Ovary (tissue), 9 donors: Measurements from ENCODE around the gene CDC14A. TPM values are rescaled to one million over a fixed set of nuclear protein-coding genes. Genes with fewer than 3 reads are reported as not detected.
"Not testable (repeated sequence)": the region's sequence is repeated elsewhere in the genome, so short reads cannot be mapped to it uniquely, and the experiment has no call there.

Source experiments
- DNase-seq, 5 donors: peaks; one replicate each; pipeline ENCODE4 v3.0.0-alpha.2; 2019 to 2020
- H3K27ac ChIP-seq, 2 donors: fragments of 200-600 bp; one replicate each; pipeline versions ENCODE4 v1.5.1 to v1.8.0; 2019 to 2022
- H3K27me3 ChIP-seq: fragments of 200-600 bp; one replicate; pipeline ENCODE4 v1.8.0; 2022
- H3K36me3 ChIP-seq: fragments of 200-600 bp; sonication (generic); one replicate; pipeline ENCODE4 v1.5.1; 2019
- H3K4me1 ChIP-seq: one replicate; pipeline ENCODE4 v1.8.1; 2013; ENCODE audit warnings: mild to moderate bottlenecking, moderate library complexity; ENCODE audit not compliant: insufficient read depth
- H3K4me3 ChIP-seq: fragments of 200-600 bp; sonication (generic); one replicate; pipeline ENCODE4 v1.5.1; 2017
- H3K9me3 ChIP-seq, 2 donors: fragments of 200-600 bp in 1 of 2; sonication (generic) in 1 of 2; one replicate each; pipeline versions ENCODE4 v1.5.1 to v1.8.1; 2013 to 2019; ENCODE audit warnings: mild to moderate bottlenecking in 1 of 2, moderate library complexity in 1 of 2
- CTCF ChIP-seq, 3 donors: fragments of 450-650 bp in 2 of 3; fragments of 200-600 bp in 1 of 3; IDR thresholded peaks; one replicate each; pipeline versions ENCODE4 v1.5.1 to v1.8.0; 2016 to 2022; ENCODE audit warnings: antibody characterized with exemption in 3 of 3, mild to moderate bottlenecking in 1 of 3
- EP300 ChIP-seq: sonication (generic); formaldehyde crosslinking; IDR thresholded peaks from one replicate; pipeline ENCODE4 v1.6.1; 2017; ENCODE audit warnings: antibody characterized with exemption
- POLR2A ChIP-seq: fragments of 450-650 bp; IDR thresholded peaks from one replicate; pipeline ENCODE4 v1.6.1; 2017; ENCODE audit warnings: antibody characterized with exemption, mild to moderate bottlenecking, moderate library complexity
- WGBS, 3 donors: extraction: QIAGEN DNeasy Blood & Tissue Kit in 1 of 3; methylation state at CpG; one replicate each; pipeline versions ENCODE4 v1.1.5 to v1.1.7; 2013 to 2017; 5-methylcytosine and 5-hydroxymethylcytosine counted together
- intact Hi-C, 4 donors: fragments of 100-400 bp; cut with DNase I; formaldehyde crosslinking; loops; one replicate each; pipeline versions ENCODE4 v1.11.0 to v1.15.1; 2022 to 2023
- polyA plus RNA-seq, 2 donors: library from polyadenylated mRNA; stranded (reverse); fragments of 200-250 nt in 1 of 2; fragments of 350-450 nt in 1 of 2; fragmentation: Illumina TruSeq in 1 of 2; extraction: RNeasy Lipid Tissue Mini Kit (QIAGEN cat#74804) in 1 of 2; gene quantifications; one replicate each; pipeline ENCODE4 v1.2.3, GENCODE V29; 2013 to 2014
- total RNA-seq, 7 donors: library from RNA; depleted of rRNA in 2 of 7; stranded (reverse); fragments of >200 nt in 2 of 7; fragmentation: NEBNext Ultra II Directional in 3 of 7; extraction: Animal tissue kit (Norgen Biotek cat#: 25700) in 3 of 7; gene quantifications; one replicate each; pipeline versions ENCODE4 v1.1.0 to v1.2.4, GENCODE V29; 2016 to 2023
- donor health status: DM: no; HTN: no; CAD: no; lungs with moderate emphysema.
- donor health status: DM: no; HTN: no; CAD: no.
- donor health status: Bipolar disorder and iron deficiency.
- donor health status: DM: yes; HTN: yes; CAD: no.
- donor health status: DM: no; HTN: no; CAD: no.
- donor health status: DM: yes; HTN: yes; CAD: no.

CDC14A gene
- total and polyA plus RNA-seq, 9 donors, result 4.6 to 47.4 (median 8.6) TPM

GRCh38 chr1:100366209-100366525, 13.9 kb downstream of the CDC14A start:
- no peaks in the 10 kb centered on the region for H3K27me3 ChIP-seq
- no peak for DNase-seq
- intact Hi-C loops, result no loop called here
- H3K4me1 ChIP-seq, result no peaks in the 10 kb centered on the region
- H3K27ac ChIP-seq, result no peak overlapping the region
- no peak overlapping the region for H3K4me3 ChIP-seq
- no peaks in the 10 kb centered on the region for H3K36me3 ChIP-seq
- no peaks in the 10 kb centered on the region for H3K9me3 ChIP-seq
- WGBS, 3 donors, result 81 to 94% (median 85%) methylated on average over 1 of the region's 1 CpG
- TF ChIP-seq POLR2A (no peak), EP300 (no peak), CTCF (IDR thresholded peaks at IDR 0.05) (no peak)

- H3K4me1 ChIP-seq, DNase-seq, H3K4me3 ChIP-seq, H3K36me3 ChIP-seq, H3K27me3 ChIP-seq, H3K27ac ChIP-seq, intact Hi-C loops, H3K9me3 ChIP-seq: not testable (repeated sequence)
- WGBS, 3 donors, result 97 to 98% (median 98%) methylated on average over 4 of the region's 4 CpGs
These were observed 17.0 kb downstream of the CDC14A start for GRCh38 chr1:100369339-100369738.

- H3K36me3 ChIP-seq, H3K4me1 ChIP-seq, H3K27ac ChIP-seq, H3K27me3 ChIP-seq, DNase-seq, H3K4me3 ChIP-seq, intact Hi-C loops, H3K9me3 ChIP-seq: not testable (repeated sequence)
- 86 to 99% (median 94%) methylated on average over 3 to 5 of the region's 5 CpGs for WGBS, 3 donors
These were observed 21.6 kb downstream of the CDC14A start for GRCh38 chr1:100373953-100374352.

- 61 to 89% (median 76%) methylated on average over 6 of the region's 6 CpGs for WGBS, 3 donors
- intact Hi-C loops, H3K36me3 ChIP-seq, DNase-seq, H3K9me3 ChIP-seq, H3K4me1 ChIP-seq, H3K27me3 ChIP-seq, H3K4me3 ChIP-seq, H3K27ac ChIP-seq: not testable (repeated sequence)
These were observed 24.6 kb downstream of the CDC14A start for GRCh38 chr1:100376890-100377289.

- no peak overlapping the region for H3K27ac ChIP-seq
- no peaks in the 10 kb centered on the region for H3K4me1 ChIP-seq
- H3K4me3 ChIP-seq, result no peak overlapping the region
- H3K9me3 ChIP-seq, result no peaks in the 10 kb centered on the region
- intact Hi-C loops, result no loop called here
- no peaks in the 10 kb centered on the region for H3K36me3 ChIP-seq
- no peak for TF ChIP-seq CTCF (IDR thresholded peaks at IDR 0.05)
- H3K27me3 ChIP-seq, result no peaks in the 10 kb centered on the region
- no peak for DNase-seq
These were observed 25.5 kb downstream of the CDC14A start for GRCh38 chr1:100377590-100378361.

- WGBS, 3 donors, result 91 to 93% (median 93%) methylated on average over 2 of the region's 2 CpGs
These were observed 26.6 kb downstream of the CDC14A start for GRCh38 chr1:100378956-100379355.

More at GRCh38 chr1:100378956-100379355, 26.6 kb downstream of the CDC14A start:
- Histone ChIP-seq H3K4me1 (no peaks in the 10 kb centered on the region), H3K4me3 (no peak overlapping the region), H3K36me3 (no peaks in the 10 kb centered on the region), H3K9me3 (no peaks in the 10 kb centered on the region), H3K27me3 (no peaks in the 10 kb centered on the region), H3K27ac (no peak overlapping the region)
- intact Hi-C loops, result no loop called here
- DNase-seq, result no peak
- no peak for TF ChIP-seq EP300
- TF ChIP-seq CTCF (IDR thresholded peaks at IDR 0.05), result no peak
- no peak for TF ChIP-seq POLR2A
